HCT116 (cell line): ENCODE data around the gene ABCA1. TPM values are rescaled to one million over a fixed set of nuclear protein-coding genes. Genes with fewer than 3 reads are reported as not detected.

Experiments
- ATAC-seq: fragments of 200-7000 bp; cut with Tn5 transposase; 2 replicates; pipeline ENCODE4 v1.9.1; 2020; ENCODE audit warnings: mild to moderate bottlenecking, moderate library complexity
- BruUV-seq: library from RNA; stranded (reverse); fragments of 400-500 nt; replicated peaks from 2 replicates; lab custom pipeline; 2021; lab: Mats Ljungman, UMichigan
- CTCF ChIA-PET: fragments of 300-600 bp; sonication (Branson Sonifier 250); formaldehyde crosslinking; loops from one replicate; lab custom pipeline; 2021; ENCODE audit warnings: antibody characterized with exemption; lab: Charles Lee
- POLR2A ChIA-PET: fragments of 300-600, 350-600 bp; sonication (Branson Sonifier 250); formaldehyde crosslinking; loops from one replicate; lab custom pipeline; 2021; ENCODE audit warnings: antibody characterized with exemption; lab: Charles Lee
- RAD21 ChIA-PET, 2 experiments: fragments of 300-600 bp; sonication (Branson Sonifier 250); formaldehyde crosslinking; loops; one replicate each; lab custom pipeline; 2023; ENCODE audit warnings: low total read pairs in 2 of 2; ENCODE audit not compliant: uncharacterized antibody in 2 of 2, unreplicated experiment in 2 of 2, low non-redundant PET in 1 of 2; lab: Charles Lee
- DNase-seq: peaks from one replicate; pipeline ENCODE4 v3.0.0-alpha.2; 2010; ENCODE audit warnings: low read depth, low spot score
- H2AFZ ChIP-seq: fragments of 200-600 bp; shearing (Covaris generic), sonication (generic); 2 replicates; pipeline ENCODE4 v1.6.1; 2017; ENCODE audit warnings: low read depth, mixed run types, mixed read lengths, antibody characterized with exemption, low read length; ENCODE audit not compliant: poor library complexity, severe bottlenecking
- H3K27ac ChIP-seq: 2 replicates; pipeline ENCODE4 v1.5.1; 2012; ENCODE audit warnings: low read depth, low read length
- H3K27me3 ChIP-seq: fragments of 200-600 bp; sonication (generic); 2 replicates; pipeline ENCODE4 v1.6.1; 2016; ENCODE audit warnings: mixed run types, low read length, mixed read lengths; ENCODE audit not compliant: insufficient read depth
- H3K36me3 ChIP-seq, 2 experiments: fragments of 200-500 bp in 1 of 2; fragments of 200-600 bp in 1 of 2; sonication (Bioruptor generic) in 1 of 2; sonication (generic) in 1 of 2; 2 replicates each; pipeline versions ENCODE4 v1.5.1 to v1.6.1; 2014 to 2016; ENCODE audit warnings: low read length in 2 of 2, inconsistent platforms in 1 of 2, mixed read lengths in 1 of 2, mixed run types in 1 of 2; ENCODE audit not compliant: insufficient read depth in 2 of 2, control insufficient read depth in 1 of 2
- H3K4me1 ChIP-seq, 2 experiments: fragments of 200-600 bp in 1 of 2; sonication (generic) in 1 of 2; 2 replicates each; pipeline versions ENCODE4 v1.5.1 to v1.6.1; 2012 to 2017; ENCODE audit warnings: low read length in 2 of 2, inconsistent platforms in 1 of 2, mild to moderate bottlenecking in 1 of 2, mixed read lengths in 1 of 2, mixed run types in 1 of 2, moderate library complexity in 1 of 2; ENCODE audit not compliant: insufficient read depth in 2 of 2, control insufficient read depth in 1 of 2
- H3K4me2 ChIP-seq: fragments of 200-600 bp; sonication (generic); 2 replicates; pipeline ENCODE4 v1.6.1; 2017; ENCODE audit warnings: mixed run types, low read length, mixed read lengths
- H3K4me3 ChIP-seq, 2 experiments: fragments of 200-600 bp in 1 of 2; sonication (generic) in 1 of 2; replicated peaks in 1 of 2; 2 replicates each; pipeline ENCODE4 v1.5.1; 2011 to 2016; ENCODE audit warnings: low read length in 2 of 2, control low read depth in 1 of 2, low read depth in 1 of 2, mild to moderate bottlenecking in 1 of 2, mixed read lengths in 1 of 2, mixed run types in 1 of 2
- H3K79me2 ChIP-seq: fragments of 200-600 bp; sonication (generic); 2 replicates; pipeline ENCODE4 v1.6.1; 2017; ENCODE audit warnings: mild to moderate bottlenecking, mixed run types, low read length, moderate library complexity, mixed read lengths; ENCODE audit not compliant: insufficient read depth
- H3K9ac ChIP-seq: fragments of 200-600 bp; sonication (generic); 2 replicates; pipeline ENCODE4 v1.6.1; 2016; ENCODE audit warnings: low read length, mixed read lengths
- H3K9me2 ChIP-seq: fragments of 200-600 bp; sonication (generic), shearing (Covaris generic); 2 replicates; pipeline ENCODE4 v1.6.1; 2017; ENCODE audit warnings: mixed run types, mild to moderate bottlenecking, moderate library complexity; ENCODE audit not compliant: insufficient read depth
- H3K9me3 ChIP-seq, 2 experiments: fragments of 200-500 bp in 1 of 2; fragments of 200-600 bp in 1 of 2; sonication (Bioruptor generic) in 1 of 2; sonication (generic) in 1 of 2; 2 replicates each; pipeline ENCODE4 v1.6.1; 2014 to 2017; ENCODE audit warnings: low read length in 2 of 2, mixed read lengths in 2 of 2, inconsistent platforms in 1 of 2, low read depth in 1 of 2, mild to moderate bottlenecking in 1 of 2, mixed run types in 1 of 2, moderate library complexity in 1 of 2; ENCODE audit not compliant: control insufficient read depth in 1 of 2, insufficient read depth in 1 of 2
- H4K20me1 ChIP-seq: fragments of 200-600 bp; sonication (generic), shearing (Covaris generic); 2 replicates; pipeline ENCODE4 v1.6.1; 2017; ENCODE audit warnings: mixed run types, mild to moderate bottlenecking, moderate library complexity; ENCODE audit not compliant: insufficient read depth
- CBX3 ChIP-seq: IDR thresholded peaks from 2 replicates; pipeline ENCODE4 v1.6.1; 2012; ENCODE audit warnings: low read depth
- ELF1 ChIP-seq: IDR thresholded peaks from 2 replicates; pipeline ENCODE4 v1.6.1; 2012; ENCODE audit warnings: low read depth, borderline replicate concordance
- EZH2phosphoT487 ChIP-seq: fragments of 200-600 bp; IDR thresholded peaks from 2 replicates; pipeline ENCODE4 v1.6.1; 2018; ENCODE audit warnings: antibody characterized with exemption, borderline replicate concordance
- SRF ChIP-seq: IDR thresholded peaks from 2 replicates; pipeline ENCODE4 v1.6.1; 2012; ENCODE audit warnings: low read depth
- YY1 ChIP-seq: IDR thresholded peaks from 2 replicates; pipeline ENCODE4 v1.6.1; 2011; ENCODE audit warnings: low read length, low read depth, moderate library complexity, mild to moderate bottlenecking; ENCODE audit not compliant: insufficient replicate concordance; ENCODE audit errors: extremely low read depth
- ZBTB33 ChIP-seq: IDR thresholded peaks from 2 replicates; pipeline ENCODE4 v1.6.1; 2011; ENCODE audit warnings: mild to moderate bottlenecking, low read length, moderate library complexity; ENCODE audit not compliant: insufficient replicate concordance; ENCODE audit errors: extremely low read depth
- intact Hi-C: fragments of 100-400 bp; cut with micrococcal nuclease; formaldehyde crosslinking; loops from 2 replicates; pipeline ENCODE4 v1.10.0; 2022
- total RNA-seq: library from RNA; stranded (reverse); gene quantifications from one replicate; pipeline ENCODE4 v1.2.1, GENCODE V29; 2021; ENCODE audit not compliant: unreplicated experiment

Gene ABCA1
- total RNA-seq, 1 experiment from 2014 or later: 0.89 TPM

DNA sequence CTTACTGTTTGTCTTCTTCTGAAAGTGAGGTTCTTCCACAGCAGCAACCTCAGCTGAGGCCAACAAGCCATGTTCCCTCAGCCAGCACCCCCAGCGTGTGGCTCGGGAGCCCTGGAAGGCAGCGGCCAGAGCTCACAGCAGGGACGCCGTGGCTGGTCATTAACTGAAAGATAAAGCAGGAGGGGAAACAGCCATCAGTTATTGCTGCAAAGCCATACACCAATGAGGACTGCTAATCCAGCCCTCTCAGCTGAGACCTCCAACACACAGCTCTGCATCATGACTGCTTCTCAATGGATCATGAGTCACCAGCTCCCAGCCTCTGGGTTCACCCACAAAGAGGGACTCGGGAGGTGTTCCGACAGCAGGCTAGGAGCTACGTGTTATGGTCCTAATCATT is 24.3 kb downstream of the ABCA1 start:
- no peak for DNase-seq
- ChIA-PET RAD21 (no interaction called here), POLR2A (no interaction called here)

DNA sequence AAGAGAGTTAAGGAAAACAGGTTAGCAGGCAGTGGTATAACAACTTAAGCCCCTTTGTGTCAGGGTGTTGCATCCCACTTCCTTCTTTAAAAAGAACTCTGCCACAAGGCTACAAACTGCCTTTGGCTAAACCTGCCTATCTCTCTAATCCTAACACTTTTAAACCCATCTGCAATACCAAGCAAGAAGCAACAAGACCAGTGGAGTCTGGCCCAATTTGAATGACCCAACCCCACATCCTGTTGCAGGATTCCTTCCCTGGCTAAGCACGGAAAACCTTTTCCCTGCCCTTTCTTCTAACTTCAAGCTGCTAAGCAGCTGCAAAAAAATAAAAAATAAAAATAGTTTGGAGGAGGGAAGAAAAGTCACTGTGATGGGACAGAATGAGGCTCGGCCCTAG is 27.1 kb downstream of the ABCA1 start:
- no peaks in the 10 kb centered on the region for H3K79me2 ChIP-seq
- intact Hi-C loops: no loop called here
- peaks cover 13% of the 10 kb centered on the region; the same call in 1 of the 2 replicates for H3K27me3 ChIP-seq
- no peak for TF ChIP-seq ZBTB33
- TF ChIP-seq, all 23 proteins: peak for 0
- no peaks in the 10 kb centered on the region for H3K9me2 ChIP-seq
- ChIA-PET RAD21 (no interaction called here), CTCF (no interaction called here), POLR2A (no interaction called here)
- BruUV-seq: no TSS peak
- H4K20me1 ChIP-seq: no peaks in the 10 kb centered on the region
- no peak overlapping the region for H3K4me2 ChIP-seq
- H3K9ac ChIP-seq: no peak overlapping the region
- DNase-seq (no peak), ATAC-seq (no peak)
- H3K4me3 ChIP-seq: no peak overlapping the region
- no peaks in the 10 kb centered on the region for H3K9me3 ChIP-seq
- H3K4me1 ChIP-seq: no peaks in the 10 kb centered on the region
- no peak overlapping the region for H3K27ac ChIP-seq
- no peaks in the 10 kb centered on the region for H3K36me3 ChIP-seq
- no peak overlapping the region for H2AFZ ChIP-seq

More for the DNA sequence above, 24.3 kb downstream of the ABCA1 start:
- Histone ChIP-seq H3K27ac (no peak overlapping the region), H3K4me2 (no peak overlapping the region), H4K20me1 (no peaks in the 10 kb centered on the region), H3K27me3 (peaks cover 13% of the 10 kb centered on the region; the same call in 1 of the 2 replicates), H3K36me3 (no peaks in the 10 kb centered on the region), H3K9ac (no peak overlapping the region), H3K79me2 (no peaks in the 10 kb centered on the region), H3K9me2 (no peaks in the 10 kb centered on the region), H3K9me3 (no peaks in the 10 kb centered on the region), H2AFZ (no peak overlapping the region), H3K4me1 (peaks cover 0 to 6% of the 10 kb centered on the region in 2 experiments; a peak in 1 of 4 replicates), H3K4me3 (no peak overlapping the region)
- no peak for TF ChIP-seq YY1
- TF ChIP-seq SRF: no peak
- no peak for TF ChIP-seq CBX3
- no peak for TF ChIP-seq EZH2phosphoT487
- TF ChIP-seq ELF1: no peak
- CTCF ChIA-PET: no interaction called here
- ATAC-seq: no peak
- BruUV-seq: no TSS peak
- intact Hi-C loops: no loop called here
